HEK293T (cell line): ENCODE results near the gene CUL2.

Experiments used
- BHLHE40 ChIP-seq: fragments of 450-650 bp; IDR thresholded peaks from 2 replicates; pipeline ENCODE4 v1.6.1; 2016; ENCODE audit warnings: mild to moderate bottlenecking, moderate library complexity, borderline replicate concordance
- ELF4 ChIP-seq: fragments of 450-650 bp; IDR thresholded peaks from 2 replicates; pipeline ENCODE4 v1.6.1; 2017; ENCODE audit warnings: antibody characterized with exemption
- FOXA1 ChIP-seq: fragments of 450-650 bp; IDR thresholded peaks from 2 replicates; pipeline ENCODE4 v1.6.1; 2016; ENCODE audit warnings: mild to moderate bottlenecking
- FOXK2 ChIP-seq: fragments of 450-650 bp; IDR thresholded peaks from 2 replicates; pipeline ENCODE4 v1.6.1; 2016; ENCODE audit warnings: mild to moderate bottlenecking
- HDGF ChIP-seq: fragments of 450-650 bp; IDR thresholded peaks from 2 replicates; pipeline ENCODE4 v1.6.1; 2017; ENCODE audit warnings: antibody characterized with exemption, borderline replicate concordance
- L3MBTL2 ChIP-seq: fragments of 450-650 bp; conservative IDR thresholded peaks from 2 replicates; pipeline ENCODE4 v1.6.1; 2016; ENCODE audit warnings: mild to moderate bottlenecking
- LEF1 ChIP-seq: fragments of 450-650 bp; IDR thresholded peaks from 2 replicates; pipeline ENCODE4 v1.6.1; 2017; ENCODE audit warnings: mild to moderate bottlenecking, borderline replicate concordance
- NFRKB ChIP-seq: fragments of 450-650 bp; IDR thresholded peaks from 2 replicates; pipeline ENCODE4 v1.6.1; 2016; ENCODE audit warnings: mild to moderate bottlenecking, moderate library complexity
- SP1 ChIP-seq: fragments of 450-650 bp; IDR thresholded peaks from 2 replicates; pipeline ENCODE4 v1.6.1; 2017
- SUZ12 ChIP-seq: fragments of 450-650 bp; IDR thresholded peaks from 2 replicates; pipeline ENCODE4 v1.6.1; 2016; ENCODE audit warnings: mild to moderate bottlenecking
- ZNF384 ChIP-seq: fragments of 450-650 bp; IDR thresholded peaks from 2 replicates; pipeline ENCODE4 v1.6.1; 2016

- no peak for TF ChIP-seq SP1
- TF ChIP-seq FOXA1 = no peak
- no peak for TF ChIP-seq BHLHE40
- no peak for TF ChIP-seq SUZ12
- TF ChIP-seq FOXK2 = no peak
- no peak for TF ChIP-seq ZNF384
- TF ChIP-seq LEF1 = no peak
- TF ChIP-seq NFRKB = no peak
- TF ChIP-seq L3MBTL2 = no peak
- no peak for TF ChIP-seq ELF4
- no peak for TF ChIP-seq HDGF
These were observed 40.5 kb upstream of the CUL2 start for GRCh38 chr10:35130663-35131062.
